Liver (tissue), 9 donors: ENCODE data around the gene AP3S1. TPM values are rescaled to one million over a fixed set of nuclear protein-coding genes. Genes with fewer than 3 reads are reported as not detected.

Experiments used
- DNase-seq: peaks from one replicate; pipeline ENCODE4 v3.0.0-alpha.2; 2017; ENCODE audit warnings: low spot score
- H3K27ac ChIP-seq, 2 donors: one replicate each; pipeline ENCODE4 v1.7.0; 2013; ENCODE audit warnings: inconsistent platforms in 2 of 2, low read length in 2 of 2, control low read depth in 1 of 2, low read depth in 1 of 2, mild to moderate bottlenecking in 1 of 2
- H3K27me3 ChIP-seq, 4 donors: one replicate each; pipeline versions ENCODE4 v1.6.1 to v1.7.0; 2013; ENCODE audit warnings: low read length in 3 of 4, inconsistent platforms in 1 of 4, mild to moderate bottlenecking in 1 of 4, moderate library complexity in 1 of 4; ENCODE audit not compliant: control insufficient read depth in 4 of 4, insufficient read depth in 4 of 4
- H3K36me3 ChIP-seq, 4 donors: one replicate each; pipeline versions ENCODE4 v1.6.1 to v1.7.0; 2013; ENCODE audit warnings: low read length in 3 of 4, mild to moderate bottlenecking in 3 of 4, low read depth in 1 of 4, moderate library complexity in 1 of 4; ENCODE audit not compliant: control insufficient read depth in 4 of 4, insufficient read depth in 3 of 4
- H3K4me1 ChIP-seq, 4 donors: one replicate each; pipeline versions ENCODE4 v1.6.1 to v1.7.0; 2013; ENCODE audit warnings: low read length in 3 of 4, mild to moderate bottlenecking in 3 of 4, moderate library complexity in 1 of 4; ENCODE audit not compliant: control insufficient read depth in 4 of 4, insufficient read depth in 4 of 4
- H3K4me3 ChIP-seq, 3 donors: one replicate each; pipeline versions ENCODE4 v1.6.1 to v1.7.0; 2013; ENCODE audit warnings: low read length in 3 of 3, control low read depth in 1 of 3, low read depth in 1 of 3, mild to moderate bottlenecking in 1 of 3
- H3K9ac ChIP-seq, 2 donors: one replicate each; pipeline ENCODE4 v1.7.0; 2013; ENCODE audit warnings: low read length in 2 of 2, mild to moderate bottlenecking in 2 of 2, moderate library complexity in 2 of 2, control low read depth in 1 of 2, low read depth in 1 of 2
- H3K9me3 ChIP-seq, 4 donors: one replicate each; pipeline versions ENCODE4 v1.6.1 to v1.7.0; 2013; ENCODE audit warnings: low read length in 3 of 4; ENCODE audit not compliant: control insufficient read depth in 4 of 4
- ATF3 ChIP-seq: IDR thresholded peaks from 2 replicates; pipeline ENCODE4 v1.6.1; 2016; ENCODE audit warnings: antibody characterized with exemption
- CTCF ChIP-seq: fragments of 150-350 bp; IDR thresholded peaks from 2 replicates; pipeline ENCODE4 v1.5.1; 2017; ENCODE audit warnings: improper control_type of control experiment, low read depth, low read length; ENCODE audit not compliant: missing input control
- EGR1 ChIP-seq, 2 donors: IDR thresholded peaks; 2 replicates each; pipeline ENCODE4 v1.6.1; 2016 to 2018; ENCODE audit warnings: antibody characterized with exemption in 2 of 2, low read depth in 2 of 2
- FOXA1 ChIP-seq: IDR thresholded peaks from 2 replicates; pipeline ENCODE4 v1.6.1; 2016; ENCODE audit warnings: antibody characterized with exemption
- GABPA ChIP-seq, 2 donors: IDR thresholded peaks in 1 of 2; conservative IDR thresholded peaks in 1 of 2; 2 replicates each; pipeline ENCODE4 v1.6.1; 2016; ENCODE audit warnings: antibody characterized with exemption in 2 of 2, mild to moderate bottlenecking in 1 of 2, moderate library complexity in 1 of 2
- HNF4A ChIP-seq, 2 donors: conservative IDR thresholded peaks; 2 replicates each; pipeline ENCODE4 v1.6.1; 2016; ENCODE audit warnings: antibody characterized with exemption in 2 of 2, mild to moderate bottlenecking in 2 of 2
- HNF4G ChIP-seq: IDR thresholded peaks from 2 replicates; pipeline ENCODE4 v1.6.1; 2016; ENCODE audit warnings: antibody characterized with exemption
- MAX ChIP-seq: IDR thresholded peaks from 2 replicates; pipeline ENCODE4 v1.6.1; 2016; ENCODE audit warnings: antibody characterized with exemption
- NR2F2 ChIP-seq: IDR thresholded peaks from 2 replicates; pipeline ENCODE4 v1.6.1; 2016; ENCODE audit warnings: antibody characterized with exemption
- RAD21 ChIP-seq, 2 donors: IDR thresholded peaks; 2 replicates each; pipeline ENCODE4 v1.6.1; 2016; ENCODE audit warnings: antibody characterized with exemption in 2 of 2, mild to moderate bottlenecking in 2 of 2
- REST ChIP-seq: IDR thresholded peaks from 2 replicates; pipeline ENCODE4 v1.6.1; 2016; ENCODE audit warnings: antibody characterized with exemption, mild to moderate bottlenecking
- RXRA ChIP-seq, 2 donors: IDR thresholded peaks; 2 replicates each; pipeline ENCODE4 v1.6.1; 2017 to 2018; ENCODE audit warnings: antibody characterized with exemption in 2 of 2, mild to moderate bottlenecking in 1 of 2
- SP1 ChIP-seq: IDR thresholded peaks from 2 replicates; pipeline ENCODE4 v1.6.1; 2018; ENCODE audit warnings: antibody characterized with exemption, mild to moderate bottlenecking
- TAF1 ChIP-seq: conservative IDR thresholded peaks from 2 replicates; pipeline ENCODE4 v1.6.1; 2016; ENCODE audit warnings: antibody characterized with exemption, mild to moderate bottlenecking
- YY1 ChIP-seq: IDR thresholded peaks from 2 replicates; pipeline ENCODE4 v1.6.1; 2016; ENCODE audit warnings: antibody characterized with exemption, mild to moderate bottlenecking
- ZBTB33 ChIP-seq: IDR thresholded peaks from 2 replicates; pipeline ENCODE4 v1.6.1; 2016; ENCODE audit warnings: antibody characterized with exemption
- WGBS: extraction: QIAGEN DNeasy Blood & Tissue Kit; methylation state at CpG from one replicate; pipeline ENCODE4 v1.1.7; 2013; 5-methylcytosine and 5-hydroxymethylcytosine counted together
- polyA plus RNA-seq, 2 donors: library from polyadenylated mRNA; stranded (reverse) in 1 of 2; unstranded in 1 of 2; fragments of 200-250 nt in 1 of 2; fragments of >200 nt in 1 of 2; fragmentation: Nextera tagmentation in 1 of 2; extraction: Ambion mirVana in 1 of 2; gene quantifications; one replicate each; pipeline versions ENCODE4 v1.2.1 to v1.2.3, GENCODE V29; 2013 to 2015
- total RNA-seq, 2 donors: library from RNA; depleted of rRNA; stranded (reverse); fragments of >200 nt; gene quantifications; one replicate each; pipeline ENCODE4 v1.2.3, GENCODE V29; 2014
- donor health status: healthy.
- donor health status: healthy.
- donor health status: healthy.
- donor health status: healthy.
- donor health status: healthy.

The AP3S1 gene
- total and polyA plus RNA-seq, 4 donors: 32.7 to 52.7 (median 40.9) TPM

GRCh38 chr5:115835481-115835880 is 6.3 kb upstream of the AP3S1 start:
- 89% methylated on average over 4 of the region's 4 CpGs for WGBS
- TF ChIP-seq HNF4A (conservative IDR thresholded peaks at IDR 0.05) (no peak), TAF1 (no peak), SP1 (no peak), MAX (no peak), EGR1 (IDR thresholded peaks at IDR 0.05; ENCODE audit: low read depth in 2 of 2) (no peak), HNF4G (no peak), YY1 (no peak), REST (no peak), ZBTB33 (no peak), FOXA1 (no peak), RXRA (IDR thresholded peaks at IDR 0.05) (no peak), ATF3 (no peak), CTCF (no peak)
- peaks cover 0 to 35% (median 28%) of the 10 kb centered on the region in 4 donors for H3K36me3 ChIP-seq

GRCh38 chr5:115838885-115839518 is 2.7 kb upstream of the AP3S1 start:
- no peaks in the 10 kb centered on the region for H3K27me3 ChIP-seq
- H3K27ac ChIP-seq: peak overlapping the region; percentile 38 to 46
- WGBS: 25% methylated on average over 10 of the region's 10 CpGs
- no peaks in the 10 kb centered on the region for H3K9me3 ChIP-seq
- peaks cover 0 to 26% (median 24%) of the 10 kb centered on the region in 4 donors for H3K36me3 ChIP-seq
- peaks cover 0 to 41% (median 31%) of the 10 kb centered on the region in 4 donors for H3K4me1 ChIP-seq
- peak overlapping the region; percentile 38 to 77 for H3K9ac ChIP-seq
- DNase-seq: no peak
- peak; percentile 72 for TF ChIP-seq CTCF
- TF ChIP-seq HNF4A (conservative IDR thresholded peaks at IDR 0.05): peak; percentile 48 to 61
- TF ChIP-seq GABPA (IDR thresholded peaks at IDR 0.05 in 1 of 2, conservative IDR thresholded peaks at IDR 0.05 in 1 of 2): no peak
- TF ChIP-seq ATF3: no peak
- TF ChIP-seq HNF4G: no peak
- peak; percentile 31 to 34 for TF ChIP-seq RXRA (IDR thresholded peaks at IDR 0.05)
- peak; percentile 83 to 86 for TF ChIP-seq RAD21 (IDR thresholded peaks at IDR 0.05)
- TF ChIP-seq EGR1 (IDR thresholded peaks at IDR 0.05; ENCODE audit: low read depth in 2 of 2): no peak
- TF ChIP-seq NR2F2: peak; percentile 88
- H3K4me3 ChIP-seq: peak overlapping the region; percentile 7 to 23 (median 15)

More at GRCh38 chr5:115835481-115835880, 6.3 kb upstream of the AP3S1 start:
- no peak overlapping the region for H3K4me3 ChIP-seq
- H3K9ac ChIP-seq: no peak overlapping the region
- no peaks in the 10 kb centered on the region for H3K27me3 ChIP-seq
- H3K27ac ChIP-seq: no peak overlapping the region
- H3K9me3 ChIP-seq: no peaks in the 10 kb centered on the region
- peaks cover 2 to 33% (median 30%) of the 10 kb centered on the region in 4 donors for H3K4me1 ChIP-seq
- DNase-seq: no peak
